22Rv1 (cell line): ENCODE data around the gene TPT1.
"Not testable (repeated sequence)": the region's sequence is repeated elsewhere in the genome, so short reads cannot be mapped to it uniquely, and the experiment has no call there.

Source experiments
- CTCF ChIP-seq: fragments of 450-650 bp; IDR thresholded peaks from 2 replicates; pipeline ENCODE4 v1.5.1; 2017; ENCODE audit warnings: mild to moderate bottlenecking
- ZFX ChIP-seq: fragments of 450-650 bp; IDR thresholded peaks from 2 replicates; pipeline ENCODE4 v1.6.1; 2017; ENCODE audit warnings: antibody characterized with exemption, borderline replicate concordance

- TF ChIP-seq CTCF, ZFX: not testable (repeated sequence)
Observed at GRCh38 chr13:45344064-45344463, 3.1 kb upstream of the TPT1 start.
